Mammary microvascular endothelial cell (primary cell): ENCODE data around the gene DLEC1. TPM values are rescaled to one million over a fixed set of nuclear protein-coding genes. Genes with fewer than 3 reads are reported as not detected.

Experiments used
- total RNA-seq: library from RNA; depleted of rRNA; stranded (reverse); fragments of >200 nt; gene quantifications from 2 replicates; pipeline ENCODE4 v1.2.3, GENCODE V29; 2015

Gene DLEC1, protein sequence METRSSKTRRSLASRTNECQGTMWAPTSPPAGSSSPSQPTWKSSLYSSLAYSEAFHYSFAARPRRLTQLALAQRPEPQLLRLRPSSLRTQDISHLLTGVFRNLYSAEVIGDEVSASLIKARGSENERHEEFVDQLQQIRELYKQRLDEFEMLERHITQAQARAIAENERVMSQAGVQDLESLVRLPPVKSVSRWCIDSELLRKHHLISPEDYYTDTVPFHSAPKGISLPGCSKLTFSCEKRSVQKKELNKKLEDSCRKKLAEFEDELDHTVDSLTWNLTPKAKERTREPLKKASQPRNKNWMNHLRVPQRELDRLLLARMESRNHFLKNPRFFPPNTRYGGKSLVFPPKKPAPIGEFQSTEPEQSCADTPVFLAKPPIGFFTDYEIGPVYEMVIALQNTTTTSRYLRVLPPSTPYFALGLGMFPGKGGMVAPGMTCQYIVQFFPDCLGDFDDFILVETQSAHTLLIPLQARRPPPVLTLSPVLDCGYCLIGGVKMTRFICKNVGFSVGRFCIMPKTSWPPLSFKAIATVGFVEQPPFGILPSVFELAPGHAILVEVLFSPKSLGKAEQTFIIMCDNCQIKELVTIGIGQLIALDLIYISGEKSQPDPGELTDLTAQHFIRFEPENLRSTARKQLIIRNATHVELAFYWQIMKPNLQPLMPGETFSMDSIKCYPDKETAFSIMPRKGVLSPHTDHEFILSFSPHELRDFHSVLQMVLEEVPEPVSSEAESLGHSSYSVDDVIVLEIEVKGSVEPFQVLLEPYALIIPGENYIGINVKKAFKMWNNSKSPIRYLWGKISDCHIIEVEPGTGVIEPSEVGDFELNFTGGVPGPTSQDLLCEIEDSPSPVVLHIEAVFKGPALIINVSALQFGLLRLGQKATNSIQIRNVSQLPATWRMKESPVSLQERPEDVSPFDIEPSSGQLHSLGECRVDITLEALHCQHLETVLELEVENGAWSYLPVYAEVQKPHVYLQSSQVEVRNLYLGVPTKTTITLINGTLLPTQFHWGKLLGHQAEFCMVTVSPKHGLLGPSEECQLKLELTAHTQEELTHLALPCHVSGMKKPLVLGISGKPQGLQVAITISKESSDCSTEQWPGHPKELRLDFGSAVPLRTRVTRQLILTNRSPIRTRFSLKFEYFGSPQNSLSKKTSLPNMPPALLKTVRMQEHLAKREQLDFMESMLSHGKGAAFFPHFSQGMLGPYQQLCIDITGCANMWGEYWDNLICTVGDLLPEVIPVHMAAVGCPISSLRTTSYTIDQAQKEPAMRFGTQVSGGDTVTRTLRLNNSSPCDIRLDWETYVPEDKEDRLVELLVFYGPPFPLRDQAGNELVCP (N-terminal part only)
- not detected in 2 replicates for total RNA-seq

DNA sequence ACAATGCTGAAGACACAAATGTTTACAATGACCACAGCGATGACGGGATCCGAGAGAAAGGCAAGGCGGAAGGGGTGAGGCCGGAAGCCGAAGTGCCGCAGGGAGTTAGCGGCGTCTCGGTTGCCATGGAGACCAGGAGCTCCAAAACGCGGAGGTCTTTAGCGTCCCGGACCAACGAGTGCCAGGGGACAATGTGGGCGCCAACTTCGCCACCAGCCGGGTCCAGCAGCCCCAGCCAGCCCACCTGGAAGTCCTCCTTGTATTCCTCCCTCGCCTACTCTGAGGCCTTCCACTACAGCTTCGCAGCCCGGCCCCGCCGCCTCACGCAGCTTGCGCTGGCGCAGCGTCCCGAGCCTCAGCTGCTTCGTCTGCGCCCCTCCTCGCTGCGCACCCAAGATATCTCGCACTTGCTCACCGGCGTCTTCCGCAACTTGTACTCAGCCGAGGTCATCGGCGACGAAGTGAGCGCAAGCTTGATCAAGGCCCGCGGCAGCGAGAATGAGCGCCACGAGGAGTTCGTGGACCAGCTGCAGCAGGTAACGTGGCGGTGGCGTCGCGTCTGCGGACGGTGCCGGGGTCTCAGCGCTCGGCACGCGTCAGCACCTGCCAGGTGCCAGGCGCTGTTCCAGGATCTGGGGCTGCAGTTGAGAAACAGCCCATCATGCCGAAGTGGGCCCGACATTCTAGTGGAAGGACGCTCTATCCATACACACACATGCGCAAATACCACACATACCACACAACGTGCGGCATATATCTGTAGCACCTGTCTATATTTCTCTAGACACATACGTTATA is at the start of gene DLEC1:
Gene DLEC1, plus strand, starts transcription at position 108 of the 798 bp plus-strand sequence. Its CDS starts 18 bp downstream, at position 126.

DNA sequence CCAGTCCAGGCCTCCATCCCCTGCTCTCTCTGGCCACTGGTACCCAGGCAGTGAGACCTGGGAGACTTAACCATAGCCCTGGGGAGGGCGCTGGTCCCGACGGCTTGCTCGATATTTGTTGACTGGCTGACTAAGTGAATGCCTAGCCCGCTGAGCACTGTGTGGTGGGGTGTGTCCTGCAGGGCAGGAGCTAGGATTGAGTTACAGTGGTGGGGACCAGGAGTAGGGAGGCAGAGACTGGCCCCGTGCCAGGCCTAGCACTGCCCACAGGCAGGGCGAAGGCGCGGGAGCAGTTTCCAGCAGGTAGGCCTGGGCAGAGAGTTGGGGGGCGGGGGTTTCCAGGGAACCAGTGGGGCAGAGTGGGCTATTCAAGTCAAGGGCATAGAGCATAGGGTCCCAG is 48.5 kb upstream of the DLEC1 start, which contains the start of gene VILL:
Gene VILL, plus strand, starts transcription at position 260 of the 400 bp plus-strand sequence. CDS start 2,887 bp downstream, outside the sequence.

DNA sequence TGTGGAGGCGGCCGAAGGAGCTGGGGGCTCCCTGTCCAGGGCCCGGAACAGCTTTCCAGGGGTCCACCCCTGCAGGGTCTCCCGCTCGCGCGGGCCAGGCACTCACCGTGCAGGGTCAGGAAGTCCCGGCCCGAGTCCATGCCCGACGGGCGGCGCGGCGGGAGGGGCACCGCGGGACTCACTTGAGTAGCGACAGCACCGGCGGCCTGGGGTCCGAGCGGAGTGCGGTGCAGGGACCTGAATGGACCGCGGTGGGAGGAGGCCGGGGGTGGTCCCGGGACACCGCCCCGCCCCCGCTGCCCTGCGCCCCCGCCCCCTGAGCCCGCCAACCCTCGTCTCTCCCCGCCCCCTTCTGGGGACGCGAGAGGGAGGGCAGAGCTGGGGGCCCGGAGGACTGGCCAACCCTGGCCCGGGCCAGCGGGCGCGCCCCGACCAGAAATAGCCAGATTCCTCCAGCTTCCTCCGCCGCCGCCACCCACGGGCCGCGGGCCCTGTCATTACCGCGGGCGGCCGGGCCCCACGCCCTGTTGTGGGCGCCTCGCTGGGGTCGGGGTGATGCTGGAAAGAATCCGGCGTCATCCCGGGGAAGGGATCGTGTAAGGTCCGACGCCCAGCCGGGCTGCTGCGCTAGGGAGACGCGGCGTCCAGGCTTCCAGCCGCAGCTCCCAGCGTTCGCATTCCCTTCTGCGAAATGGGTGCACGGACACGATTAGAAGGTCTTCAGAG is 9.4 kb upstream of the DLEC1 start, which contains the start of gene PLCD1:
Gene PLCD1, minus strand, starts transcription at position 243 of the 726 bp plus-strand sequence. Its CDS starts 103 bp downstream, at position 140.

DNA sequence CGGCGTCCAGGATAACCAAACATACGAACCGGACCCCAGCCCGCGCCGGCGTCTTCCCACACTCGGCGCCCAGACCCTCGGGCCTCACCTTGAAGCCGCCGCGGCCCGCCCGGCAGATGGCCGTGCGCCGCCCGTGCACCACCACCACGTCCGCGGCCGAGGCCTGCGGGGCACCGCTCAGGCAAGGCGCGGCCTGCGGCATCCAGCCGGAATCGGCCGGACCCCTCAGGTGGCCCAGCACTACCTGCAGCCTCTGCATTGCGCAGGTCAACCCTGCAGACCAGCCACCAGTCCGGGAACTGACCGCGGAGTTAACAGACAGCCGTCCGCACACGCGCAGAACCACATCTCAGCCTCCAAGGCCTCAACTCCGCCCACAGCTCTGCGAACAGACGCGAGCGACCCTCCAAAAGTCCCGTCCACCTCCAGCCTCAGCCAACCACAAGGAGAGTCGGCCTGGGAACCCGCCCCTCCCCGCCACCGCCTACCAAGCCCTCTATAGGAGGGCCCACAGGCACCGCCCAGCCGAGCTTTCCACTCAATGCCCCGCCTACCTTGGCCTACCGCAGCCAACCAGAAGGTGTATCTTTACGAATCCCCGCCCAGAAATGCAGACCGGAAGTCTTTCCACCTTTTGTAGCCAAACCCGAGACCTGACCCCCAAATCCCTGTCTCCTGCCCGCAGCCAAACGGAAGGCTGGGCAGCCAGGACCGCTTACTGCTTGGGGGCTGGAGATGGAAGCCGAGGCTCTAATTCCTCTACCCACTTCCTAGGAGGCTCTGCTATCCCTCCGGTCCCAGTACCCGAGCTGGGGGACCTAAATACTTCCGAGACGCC is 98.0 kb downstream of the DLEC1 start, which contains the start of gene ACAA1:
Gene ACAA1, minus strand, starts transcription at position 351 of the 838 bp plus-strand sequence. Its CDS starts 92 bp downstream, at position 259.

DNA sequence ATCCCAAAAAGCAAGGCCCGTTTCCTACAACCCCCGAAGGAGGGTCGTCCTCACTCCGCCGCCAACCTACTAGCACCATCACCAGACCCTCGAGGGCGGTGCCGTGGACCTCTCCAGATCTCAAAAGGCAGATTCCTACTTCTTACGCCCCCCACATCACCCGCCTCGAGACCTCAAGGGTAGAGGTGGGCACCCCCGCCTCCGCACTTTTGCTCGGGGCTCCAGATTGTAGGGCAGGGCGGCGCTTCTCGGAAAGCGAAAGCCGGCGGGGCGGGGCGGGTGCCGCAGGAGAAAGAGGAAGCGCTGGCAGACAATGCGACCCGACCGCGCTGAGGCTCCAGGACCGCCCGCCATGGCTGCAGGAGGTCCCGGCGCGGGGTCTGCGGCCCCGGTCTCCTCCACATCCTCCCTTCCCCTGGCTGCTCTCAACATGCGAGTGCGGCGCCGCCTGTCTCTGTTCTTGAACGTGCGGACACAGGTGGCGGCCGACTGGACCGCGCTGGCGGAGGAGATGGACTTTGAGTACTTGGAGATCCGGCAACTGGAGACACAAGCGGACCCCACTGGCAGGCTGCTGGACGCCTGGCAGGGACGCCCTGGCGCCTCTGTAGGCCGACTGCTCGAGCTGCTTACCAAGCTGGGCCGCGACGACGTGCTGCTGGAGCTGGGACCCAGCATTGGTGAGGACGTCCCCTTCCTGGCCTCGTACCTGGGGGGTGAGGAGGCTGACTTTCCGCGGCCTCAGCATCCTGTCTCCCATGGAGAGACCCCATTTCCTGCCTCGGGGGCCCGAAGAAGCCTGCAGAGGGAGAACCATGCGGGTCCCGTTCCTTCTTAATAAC is 99.6 kb downstream of the DLEC1 start, which contains the start of gene MYD88:
Gene MYD88, plus strand, starts transcription at position 313 of the 842 bp plus-strand sequence. Its CDS starts 40 bp downstream, at position 353.

DNA sequence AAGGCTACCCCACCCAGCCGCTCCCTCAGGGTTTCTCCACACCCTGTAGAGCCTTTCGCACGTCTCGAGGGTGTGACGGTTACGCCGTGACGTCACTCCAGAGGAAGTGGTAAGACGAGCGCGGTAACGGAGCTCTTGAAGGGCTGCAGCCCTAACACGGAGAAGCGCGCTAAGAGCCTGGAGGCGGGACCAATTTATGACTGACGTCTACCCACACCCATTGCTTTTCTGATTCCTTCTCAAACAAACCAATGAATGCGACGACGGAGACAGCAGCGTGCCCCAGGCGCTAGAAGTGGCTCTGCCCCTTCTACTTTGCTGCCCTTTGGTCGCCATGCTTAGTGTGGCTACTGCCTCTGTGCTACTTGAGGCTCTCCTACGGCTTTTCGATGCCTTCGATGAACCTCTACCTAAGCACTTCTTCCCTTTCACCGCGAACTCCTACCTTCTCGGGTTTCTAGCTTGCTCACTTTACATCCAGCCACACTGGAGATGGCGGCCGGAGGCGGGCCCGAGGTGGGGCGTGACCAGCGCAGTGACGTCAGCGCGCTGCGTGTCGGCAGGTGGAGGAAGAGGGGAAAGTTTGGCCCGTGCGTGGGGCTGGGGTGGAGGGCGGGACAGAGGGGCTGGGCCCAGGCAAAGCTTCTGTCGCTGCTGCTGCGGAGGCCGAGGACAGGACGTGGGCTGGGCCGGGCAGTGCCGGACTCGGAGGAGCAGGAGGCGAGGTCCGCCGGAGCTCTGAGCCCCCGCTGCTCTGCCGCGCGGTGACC is 126.1 kb downstream of the DLEC1 start, which contains the start of gene OXSR1:
Gene OXSR1, plus strand, starts transcription at position 586 of the 770 bp plus-strand sequence. CDS start 340 bp downstream, outside the sequence.

Other genes with a start within 250 kb of the DLEC1 start
- 14.7 and 16.1 TPM in 2 replicates for gene CTDSPL, start 177.3 kb upstream of the DLEC1 start, total RNA-seq
- gene VILL, start 48.4 kb upstream of the DLEC1 start, total RNA-seq: 4.2 and 4.3 TPM in 2 replicates
- gene PLCD1, start 9.6 kb upstream of the DLEC1 start, total RNA-seq: 11.5 and 12.6 TPM in 2 replicates
- 49.4 and 49.7 TPM in 2 replicates for gene ACAA1, start 97.9 kb downstream of the DLEC1 start, total RNA-seq
- 38.0 and 45.5 TPM in 2 replicates for gene MYD88, start 99.5 kb downstream of the DLEC1 start, total RNA-seq
- 20.0 and 20.6 TPM in 2 replicates for gene OXSR1, start 126.3 kb downstream of the DLEC1 start, total RNA-seq
- gene SLC22A13, start 226.6 kb downstream of the DLEC1 start, total RNA-seq: 0.07 TPM in 1 of 2 replicates, not detected in the other
- not detected in 2 replicates for gene SLC22A14, start 243.1 kb downstream of the DLEC1 start, total RNA-seq